ENCODE measurements around the gene LDLRAP1.

LDLRAP1 gene

DNA sequence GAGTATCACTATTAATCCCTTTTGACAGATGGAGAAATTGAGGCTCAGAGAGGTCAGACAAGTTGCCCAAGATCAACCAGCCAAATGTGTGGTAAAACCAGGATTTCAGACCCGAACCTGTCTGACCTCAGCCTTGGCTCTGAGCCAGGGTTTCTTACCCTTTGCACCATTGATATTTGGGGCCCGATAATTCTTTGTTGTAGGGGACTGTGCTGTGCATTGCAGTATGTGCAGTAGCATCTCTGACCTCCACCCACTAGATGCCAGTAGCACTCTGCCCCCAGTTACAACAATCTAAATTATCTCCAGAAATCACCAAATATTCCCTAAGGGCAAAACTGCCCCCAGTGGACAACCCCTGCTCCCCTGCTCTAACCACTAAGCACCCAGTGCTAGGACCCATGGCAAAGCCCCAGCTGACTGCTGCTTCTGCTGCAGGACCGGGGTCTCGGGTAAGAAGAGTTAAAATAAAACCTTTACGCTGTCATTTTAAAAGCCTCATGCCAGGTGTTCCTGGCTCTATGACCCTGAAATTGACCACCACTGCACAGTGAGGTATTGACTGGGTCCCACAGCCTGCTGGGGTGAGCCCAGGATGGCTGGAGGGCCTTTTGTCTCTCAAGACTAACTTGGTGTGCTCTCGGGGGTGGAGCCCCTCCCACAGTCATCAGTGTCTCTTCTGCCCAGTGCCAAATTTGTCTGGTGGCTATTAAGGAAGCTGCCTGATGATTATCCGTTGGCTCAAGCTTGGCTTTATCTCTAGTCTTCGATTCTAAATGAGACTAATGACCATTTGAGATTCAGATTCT is 67.6 kb downstream of the LDLRAP1 start:
- peak; percentile 36 for DNase-seq

DNA sequence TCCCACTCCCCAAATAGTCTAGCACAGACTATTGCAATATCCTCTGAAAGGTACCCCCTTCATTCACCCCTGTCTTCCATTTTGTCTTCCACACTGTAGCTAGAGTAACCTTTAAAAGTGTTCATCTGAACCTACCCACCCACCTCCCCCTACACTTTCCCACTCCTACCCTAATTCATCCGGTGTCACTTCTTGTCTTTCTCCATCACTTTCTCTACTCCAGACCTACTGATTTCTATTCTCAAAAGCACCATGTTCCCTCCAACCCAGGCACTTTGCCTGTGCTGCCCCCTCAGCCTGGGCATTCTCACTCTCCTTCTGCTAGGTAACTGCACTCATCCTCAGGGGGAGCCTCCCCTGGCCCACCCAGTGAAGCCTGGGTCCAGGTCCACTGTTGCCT is 68.4 kb downstream of the LDLRAP1 start:
- no peak for DNase-seq

- no peak for DNase-seq
These were observed 69.0 kb downstream of the LDLRAP1 start for GRCh38 chr1:25612421-25612820.

- no peak for DNase-seq
These were observed 69.7 kb downstream of the LDLRAP1 start for GRCh38 chr1:25613091-25613490.

GRCh38 chr1:25614501-25615171 is 71.2 kb downstream of the LDLRAP1 start:
- no peak for DNase-seq

GRCh38 chr1:25615172-25615541 is 71.8 kb downstream of the LDLRAP1 start:
- DNase-seq = no peak

GRCh38 chr1:25615563-25616094 is 72.2 kb downstream of the LDLRAP1 start:
- peak; percentile 45 for DNase-seq

- peak; percentile 94 for DNase-seq
These were observed 72.9 kb downstream of the LDLRAP1 start, which contains the start of gene MAN1C1 for GRCh38 chr1:25616095-25616986. TSS of gene MAN1C1 (plus strand) at chr1:25616791. CDS start at chr1:25617798, 1,007 bp downstream.

DNA sequence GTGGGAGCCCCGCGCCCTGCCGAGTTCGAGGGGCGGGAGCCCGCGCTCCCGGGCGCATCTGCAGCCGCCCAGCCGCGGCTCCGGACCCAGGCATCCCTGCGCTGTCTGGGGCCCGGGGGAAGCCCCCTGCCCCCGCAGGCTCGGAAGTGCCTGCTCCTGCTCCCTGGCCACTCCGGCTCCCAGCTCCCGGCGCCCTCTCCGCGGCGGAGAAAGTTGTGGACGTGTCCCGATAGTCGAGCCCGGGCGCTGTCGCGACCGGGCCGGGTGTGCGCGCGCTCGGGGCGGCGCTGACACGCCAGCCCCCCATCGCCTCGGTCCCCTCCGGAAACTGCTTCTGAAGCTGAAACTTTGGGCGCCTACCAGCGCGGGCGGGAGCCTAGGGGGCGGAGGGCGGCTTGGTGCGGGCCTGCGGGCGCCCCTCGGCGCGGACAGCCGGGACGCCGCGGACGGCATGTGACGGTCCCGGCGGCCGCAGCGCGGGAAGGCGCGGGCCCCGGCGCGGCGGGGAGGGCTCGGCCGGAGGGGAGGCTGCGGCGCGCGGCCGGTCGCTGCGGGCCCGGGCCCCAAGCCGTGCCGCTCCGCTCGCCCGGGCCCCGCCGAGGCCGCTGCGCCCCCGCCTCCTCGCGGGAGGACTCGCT is 73.7 kb downstream of the LDLRAP1 start:
- peak; percentile 26 for DNase-seq

GRCh38 chr1:25617625-25618432 is 74.4 kb downstream of the LDLRAP1 start:
- DNase-seq = peak; percentile 26

- peak; percentile 33 for DNase-seq
These were observed 75.0 kb downstream of the LDLRAP1 start for GRCh38 chr1:25618433-25618808.

Measured in NCI-H69 (cell line).